GM18499 (cell line): ENCODE results near the gene PCDHGB3.
"Not testable (repeated sequence)": the region's sequence is repeated elsewhere in the genome, so short reads cannot be mapped to it uniquely, and the experiment has no call there.

Experiments
- ATAC-seq: cut with Tn5 transposase; IDR thresholded peaks from one replicate; pipeline ENCODE4 v1.9.1; 2021; ENCODE audit warnings: moderate number of reproducible peaks; ENCODE audit not compliant: insufficient read depth, unreplicated experiment

The PCDHGB3 gene

DNA sequence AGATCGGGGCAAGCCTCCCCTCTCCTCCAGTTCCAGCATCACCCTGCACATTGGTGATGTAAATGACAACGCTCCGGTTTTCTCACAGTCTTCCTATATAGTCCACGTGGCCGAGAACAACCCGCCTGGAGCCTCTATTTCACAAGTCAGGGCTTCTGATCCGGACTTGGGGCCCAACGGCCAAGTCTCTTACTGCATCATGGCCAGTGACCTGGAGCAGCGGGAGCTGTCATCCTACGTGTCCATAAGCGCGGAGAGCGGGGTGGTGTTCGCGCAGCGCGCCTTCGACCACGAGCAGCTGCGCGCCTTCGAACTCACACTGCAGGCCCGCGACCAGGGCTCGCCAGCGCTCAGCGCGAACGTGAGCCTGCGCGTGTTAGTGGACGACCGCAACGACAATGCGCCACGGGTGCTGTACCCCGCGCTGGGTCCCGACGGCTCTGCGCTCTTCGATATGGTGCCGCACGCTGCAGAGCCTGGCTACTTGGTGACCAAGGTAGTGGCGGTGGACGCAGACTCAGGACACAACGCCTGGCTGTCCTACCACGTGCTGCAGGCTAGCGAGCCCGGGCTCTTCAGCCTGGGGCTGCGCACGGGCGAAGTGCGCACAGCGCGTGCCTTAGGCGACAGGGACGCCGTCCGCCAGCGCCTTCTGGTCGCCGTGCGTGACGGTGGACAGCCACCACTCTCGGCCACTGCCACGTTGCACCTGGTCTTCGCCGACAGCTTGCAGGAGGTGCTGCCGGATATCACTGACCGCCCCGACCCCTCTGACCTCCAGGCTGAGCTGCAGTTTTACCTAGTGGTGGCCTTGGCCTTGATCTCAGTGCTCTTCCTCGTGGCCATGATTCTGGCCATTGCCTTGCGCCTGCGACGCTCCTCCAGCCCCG lies 19.4 kb downstream of the PCDHGB3 start:
- no peak for ATAC-seq

- no peak for ATAC-seq
These were observed 22.6 kb downstream of the PCDHGB3 start, which contains the start of gene PCDHGA8 for GRCh38 chr5:141392429-141393198. Gene PCDHGA8 (plus strand): TSS chr5:141392633. CDS start chr5:141392814, 181 bp downstream.

- ATAC-seq, result no peak
These were observed 23.2 kb downstream of the PCDHGB3 start for GRCh38 chr5:141393267-141393666.

DNA sequence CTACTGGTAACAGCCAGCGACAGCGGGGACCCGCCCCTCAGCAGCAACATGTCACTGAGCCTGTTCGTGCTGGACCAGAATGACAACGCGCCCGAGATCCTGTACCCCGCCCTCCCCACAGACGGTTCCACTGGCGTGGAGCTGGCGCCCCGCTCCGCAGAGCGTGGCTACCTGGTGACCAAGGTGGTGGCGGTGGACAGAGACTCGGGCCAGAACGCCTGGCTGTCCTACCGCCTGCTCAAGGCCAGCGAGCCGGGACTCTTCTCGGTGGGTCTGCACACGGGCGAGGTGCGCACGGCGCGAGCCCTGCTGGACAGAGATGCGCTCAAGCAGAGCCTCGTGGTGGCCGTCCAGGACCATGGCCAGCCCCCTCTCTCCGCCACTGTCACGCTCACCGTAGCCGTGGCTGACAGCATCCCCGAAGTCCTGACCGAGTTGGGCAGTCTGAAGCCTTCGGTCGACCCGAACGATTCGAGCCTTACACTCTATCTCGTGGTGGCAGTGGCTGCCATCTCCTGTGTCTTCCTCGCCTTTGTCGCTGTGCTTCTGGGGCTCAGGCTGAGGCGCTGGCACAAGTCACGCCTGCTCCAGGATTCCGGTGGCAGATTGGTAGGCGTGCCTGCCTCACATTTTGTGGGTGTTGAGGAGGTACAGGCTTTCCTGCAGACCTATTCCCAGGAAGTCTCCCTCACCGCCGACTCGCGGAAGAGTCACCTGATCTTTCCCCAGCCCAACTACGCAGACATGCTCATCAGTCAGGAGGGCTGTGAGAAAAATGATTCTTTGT lies 24.6 kb downstream of the PCDHGB3 start:
- not testable (repeated sequence) for ATAC-seq

DNA sequence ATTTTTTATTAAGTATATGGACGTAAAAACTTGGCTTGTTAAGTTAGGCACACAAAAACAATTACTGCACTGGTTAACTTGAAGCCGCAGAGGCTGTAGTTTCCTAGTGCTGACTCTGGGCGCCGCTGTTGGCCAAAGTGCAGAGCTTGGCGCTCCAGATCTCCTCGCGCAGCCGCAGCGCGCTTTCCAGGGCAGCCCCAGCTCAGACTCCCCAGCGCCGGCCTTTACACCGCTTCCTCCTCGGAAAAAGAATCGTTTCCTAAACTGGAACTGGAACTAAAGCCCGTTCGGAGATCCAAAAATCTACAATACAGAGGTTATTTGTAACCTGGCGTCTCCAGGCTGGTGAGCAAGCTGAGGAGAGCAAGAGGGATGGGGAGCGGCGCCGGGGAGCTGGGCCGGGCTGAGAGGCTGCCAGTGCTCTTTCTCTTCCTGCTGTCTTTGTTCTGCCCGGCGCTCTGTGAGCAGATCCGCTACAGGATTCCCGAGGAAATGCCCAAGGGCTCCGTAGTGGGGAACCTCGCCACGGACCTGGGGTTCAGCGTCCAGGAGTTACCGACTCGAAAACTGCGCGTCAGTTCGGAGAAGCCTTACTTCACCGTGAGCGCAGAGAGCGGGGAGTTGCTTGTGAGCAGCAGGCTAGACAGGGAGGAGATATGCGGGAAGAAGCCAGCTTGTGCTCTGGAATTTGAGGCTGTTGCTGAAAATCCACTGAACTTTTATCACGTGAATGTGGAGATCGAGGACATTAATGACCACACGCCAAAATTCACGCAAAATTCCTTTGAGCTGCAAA lies 27.9 kb downstream of the PCDHGB3 start, which contains the start of gene PCDHGB5:
Gene PCDHGB5, plus strand, starts transcription at position 192 of the 796 bp plus-strand sequence. Its CDS starts 181 bp downstream, at position 373.
- peak; percentile 78 for ATAC-seq

GRCh38 chr5:141398608-141399007 lies 28.6 kb downstream of the PCDHGB3 start:
- ATAC-seq, result no peak

DNA sequence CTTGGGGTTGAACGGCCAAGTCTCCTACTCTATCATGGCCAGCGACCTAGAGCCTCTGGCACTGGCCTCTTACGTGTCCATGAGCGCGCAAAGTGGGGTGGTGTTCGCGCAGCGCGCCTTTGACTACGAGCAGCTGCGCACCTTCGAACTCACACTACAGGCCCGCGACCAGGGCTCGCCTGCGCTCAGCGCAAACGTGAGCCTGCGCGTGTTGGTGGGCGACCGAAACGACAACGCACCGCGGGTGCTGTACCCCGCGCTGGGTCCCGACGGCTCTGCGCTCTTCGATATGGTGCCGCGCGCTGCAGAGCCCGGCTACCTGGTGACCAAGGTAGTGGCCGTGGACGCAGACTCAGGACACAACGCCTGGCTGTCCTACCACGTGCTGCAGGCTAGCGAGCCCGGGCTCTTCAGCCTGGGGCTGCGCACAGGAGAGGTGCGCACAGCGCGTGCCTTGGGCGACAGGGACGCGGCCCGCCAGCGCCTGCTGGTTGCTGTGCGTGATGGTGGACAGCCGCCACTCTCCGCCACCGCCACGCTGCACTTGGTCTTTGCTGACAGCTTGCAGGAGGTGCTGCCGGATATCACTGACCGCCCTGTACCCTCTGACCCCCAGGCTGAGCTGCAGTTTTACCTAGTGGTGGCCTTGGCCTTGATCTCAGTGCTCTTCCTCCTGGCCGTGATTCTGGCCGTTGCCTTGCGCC lies 29.7 kb downstream of the PCDHGB3 start:
- no peak for ATAC-seq

DNA sequence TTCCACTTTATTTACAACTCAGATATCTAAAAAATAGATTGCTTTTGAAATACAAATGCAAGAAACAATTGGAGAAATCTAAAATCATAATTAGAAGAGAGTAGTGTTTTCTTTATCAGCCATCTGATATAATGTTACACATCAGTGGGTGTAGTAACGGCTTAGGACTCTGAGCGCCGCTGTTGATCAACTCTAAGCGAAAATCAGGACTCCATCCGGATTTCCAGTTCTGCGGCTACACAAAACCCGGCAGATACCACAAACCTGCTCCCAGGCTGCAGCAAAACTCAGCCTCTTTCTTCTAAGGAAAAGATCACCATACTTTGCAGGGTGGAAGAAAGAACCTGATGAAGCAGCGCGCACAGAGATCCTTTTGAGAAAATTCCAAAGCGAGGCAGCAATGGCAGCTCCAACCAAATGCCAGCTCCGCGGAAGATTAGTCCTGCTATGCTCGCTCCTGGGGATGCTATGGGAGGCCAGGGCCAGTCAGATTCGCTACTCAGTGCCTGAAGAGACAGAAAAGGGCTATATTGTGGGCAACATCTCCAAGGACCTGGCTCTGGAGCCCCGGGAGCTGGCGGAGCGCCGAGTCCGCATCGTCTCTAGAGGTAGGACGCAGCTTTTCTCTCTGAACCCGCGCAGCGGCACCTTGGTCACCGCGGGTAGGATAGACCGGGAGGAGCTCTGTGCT lies 32.7 kb downstream of the PCDHGB3 start, which contains the start of gene PCDHGA9:
Gene PCDHGA9, plus strand, starts transcription at position 226 of the 691 bp plus-strand sequence. Its CDS starts 175 bp downstream, at position 401.
- ATAC-seq, result no peak

- no peak for ATAC-seq
These were observed 33.3 kb downstream of the PCDHGB3 start for GRCh38 chr5:141403387-141403786.

- not testable (repeated sequence) for ATAC-seq
These were observed 37.9 kb downstream of the PCDHGB3 start, which contains the start of gene PCDHGB6 for GRCh38 chr5:141407790-141408505. Gene PCDHGB6 (plus strand): TSS chr5:141408021. CDS start chr5:141408203, 182 bp downstream.

- no peak for ATAC-seq
These were observed 39.7 kb downstream of the PCDHGB3 start for GRCh38 chr5:141409598-141410306.

- ATAC-seq, result no peak
These were observed 41.5 kb downstream of the PCDHGB3 start for GRCh38 chr5:141411575-141411974.

DNA sequence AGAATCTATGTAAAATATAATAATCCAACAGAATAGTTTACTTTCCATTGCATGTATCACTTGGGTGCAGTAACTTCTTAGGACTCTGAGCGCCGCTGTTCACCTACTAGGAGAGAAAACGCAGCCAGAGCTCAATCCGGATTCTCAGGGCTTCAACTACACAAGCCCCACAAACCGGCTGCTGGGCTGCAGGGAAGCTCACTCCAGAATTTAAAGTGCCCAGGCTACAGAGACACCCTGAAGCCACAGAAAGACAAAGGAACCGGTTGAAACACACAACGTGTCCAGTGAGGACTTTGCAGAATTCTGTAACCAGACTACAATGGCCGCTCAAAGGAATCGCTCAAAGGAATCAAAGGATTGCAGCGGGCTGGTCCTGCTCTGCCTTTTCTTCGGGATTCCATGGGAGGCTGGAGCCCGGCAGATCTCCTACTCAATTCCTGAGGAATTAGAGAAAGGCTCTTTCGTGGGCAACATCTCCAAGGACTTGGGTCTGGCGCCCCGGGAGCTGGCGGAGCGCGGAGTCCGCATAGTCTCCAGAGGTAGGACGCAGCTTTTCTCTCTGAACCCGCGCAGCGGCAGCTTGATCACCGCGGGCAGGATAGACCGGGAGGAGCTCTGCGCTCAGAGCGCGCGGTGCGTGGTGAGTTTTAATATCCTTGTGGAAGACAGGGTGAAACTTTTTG lies 43.0 kb downstream of the PCDHGB3 start, which contains the start of gene PCDHGA10:
Gene PCDHGA10, plus strand, starts transcription at position 134 of the 686 bp plus-strand sequence. Its CDS starts 189 bp downstream, at position 323.
- no peak for ATAC-seq

- no peak for ATAC-seq
These were observed 43.6 kb downstream of the PCDHGB3 start for GRCh38 chr5:141413540-141414069.

GRCh38 chr5:141414548-141415274 lies 44.7 kb downstream of the PCDHGB3 start:
- ATAC-seq, result not testable (repeated sequence)
